Hematopoietic multipotent progenitor cell treated with erythropoietin and hydrocortisone succinate and interleukin-3 and kit ligand, for 17 days (in vitro differentiated cells): ENCODE measurements around the gene PCDH12.

Experiments used
- DNase-seq: peaks from one replicate; pipeline ENCODE4 v3.0.0-alpha.2; 2015; ENCODE audit warnings: low spot score

The PCDH12 gene

DNA sequence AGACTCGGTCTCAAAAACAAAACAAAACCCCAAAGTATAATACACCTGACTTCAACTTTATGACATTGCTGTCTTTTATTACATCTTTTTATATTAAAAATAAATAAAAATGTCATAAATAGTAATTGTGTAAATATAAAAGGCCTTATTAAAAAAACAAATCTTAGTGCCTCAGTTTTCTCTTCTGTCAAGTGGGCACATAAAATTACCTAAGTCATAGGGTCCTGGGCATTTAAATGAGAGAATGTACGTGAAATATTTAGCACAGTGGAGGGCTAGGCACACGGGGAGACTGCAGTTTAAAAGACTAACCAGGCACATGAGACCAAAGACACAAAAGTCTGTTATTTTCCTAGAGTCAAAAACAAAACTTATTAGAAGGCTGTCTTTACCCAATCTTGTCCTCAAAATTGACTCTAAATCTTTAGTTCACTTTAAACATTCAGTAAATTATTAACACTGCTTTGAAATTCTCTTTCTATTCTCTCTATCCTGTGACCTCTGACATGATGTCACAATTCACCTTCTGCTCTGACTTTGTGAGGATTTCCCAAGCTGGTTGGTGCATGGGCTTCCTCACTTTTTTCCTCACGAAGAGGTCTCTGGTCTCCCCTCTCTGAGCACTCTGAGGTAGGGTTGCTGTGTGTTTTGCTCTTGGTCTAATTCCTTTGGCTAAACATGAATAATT is 8.4 kb upstream of the PCDH12 start:
- DNase-seq: no peak

GRCh38 chr5:141965071-141965470 is 7.1 kb upstream of the PCDH12 start:
- no peak for DNase-seq

- no peak for DNase-seq
These were observed 5.7 kb upstream of the PCDH12 start for GRCh38 chr5:141963701-141964100.

- no peak for DNase-seq
These were observed 3.5 kb upstream of the PCDH12 start for GRCh38 chr5:141961466-141961865.

DNA sequence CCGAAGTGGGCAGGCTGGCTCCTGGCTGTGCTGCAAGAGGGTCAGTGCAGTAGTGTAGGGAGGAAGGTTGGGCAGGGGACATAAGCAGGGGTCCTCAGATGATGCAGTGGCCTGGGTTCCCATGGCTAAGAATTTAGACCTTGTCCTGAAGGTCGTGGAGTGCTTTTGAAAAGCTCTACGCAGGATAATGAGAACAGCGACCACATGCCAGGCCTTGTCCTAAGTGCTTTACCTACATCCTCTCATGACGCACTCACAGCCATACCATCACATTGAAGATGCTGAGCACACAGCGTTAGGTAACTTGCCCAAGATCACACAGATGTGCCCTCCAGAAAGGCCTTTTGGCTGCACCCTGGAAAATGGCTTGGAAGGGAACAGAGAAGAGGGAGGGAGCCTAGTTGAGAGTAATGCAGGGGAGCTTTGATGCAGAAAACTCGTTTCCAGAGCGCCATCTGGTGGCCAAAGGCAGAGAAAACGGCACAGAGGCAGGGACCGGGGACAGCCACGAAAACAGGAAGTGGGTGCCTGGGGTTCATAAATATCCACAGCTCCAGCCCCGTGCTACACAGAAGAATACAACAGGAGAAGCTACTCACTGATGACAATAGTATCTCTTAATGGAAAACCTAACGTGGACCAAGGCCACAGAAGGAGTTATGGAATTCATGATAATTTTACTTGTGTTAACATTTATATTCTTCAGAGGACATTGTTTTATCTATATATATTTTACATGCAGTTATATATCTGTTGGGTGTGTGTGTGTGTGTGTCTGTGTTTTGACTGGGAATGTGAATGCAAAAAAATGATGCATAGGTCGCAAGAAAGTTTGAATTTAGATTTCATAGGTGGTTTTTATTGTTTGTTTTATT is 2.7 kb upstream of the PCDH12 start:
- DNase-seq: peak; percentile 95

DNA sequence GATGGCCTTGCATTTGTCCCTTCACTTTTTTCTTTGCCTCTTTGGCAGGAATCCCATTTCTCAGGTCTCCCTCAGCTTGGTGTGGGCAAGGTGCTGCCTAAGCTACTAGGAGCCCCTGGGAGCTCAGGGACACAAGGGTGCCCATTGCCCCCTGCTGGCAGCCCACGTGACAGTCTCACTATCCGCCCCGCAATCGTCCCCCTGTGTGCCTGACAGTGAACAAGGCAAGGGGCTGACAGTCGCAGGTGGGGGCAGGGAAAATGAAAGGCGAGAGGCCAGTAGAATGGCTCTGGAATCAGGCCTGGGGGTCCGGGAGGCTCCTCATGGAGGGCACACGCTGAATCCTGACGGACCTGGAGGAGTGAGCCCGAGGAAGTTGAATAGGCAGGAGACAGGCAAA is 2.0 kb upstream of the PCDH12 start:
- DNase-seq: no peak

DNA sequence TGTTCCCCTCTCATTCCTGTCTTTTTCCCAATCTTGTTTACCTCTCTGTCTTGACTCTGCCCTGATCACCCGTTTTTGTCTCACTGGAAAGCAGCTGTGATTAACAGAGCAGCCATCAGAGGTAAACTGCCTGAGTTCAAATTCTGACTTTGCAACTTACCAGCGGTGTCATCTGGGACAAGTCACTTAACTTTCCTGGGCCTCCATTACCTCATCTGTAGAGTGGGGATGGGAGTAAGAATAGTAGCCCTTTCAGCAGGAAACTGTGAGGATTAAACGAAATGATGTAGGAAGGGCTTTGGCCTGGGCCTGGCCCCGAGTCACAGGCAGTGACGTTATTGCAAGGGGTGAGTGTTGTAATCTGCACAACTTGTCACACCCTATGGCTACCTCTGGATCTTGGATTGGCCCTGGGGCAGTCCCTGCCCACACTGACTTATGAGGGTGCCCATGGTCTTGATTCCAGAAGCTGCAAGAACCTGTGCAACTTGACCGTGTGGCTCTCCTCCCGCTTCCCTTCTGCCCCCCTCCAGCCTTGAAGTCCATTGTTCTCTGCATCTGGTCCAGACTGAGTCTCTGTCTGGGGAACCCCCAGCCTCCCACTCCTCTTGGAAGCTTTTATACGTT is 657 bp upstream of the PCDH12 start:
- no peak for DNase-seq

DNA sequence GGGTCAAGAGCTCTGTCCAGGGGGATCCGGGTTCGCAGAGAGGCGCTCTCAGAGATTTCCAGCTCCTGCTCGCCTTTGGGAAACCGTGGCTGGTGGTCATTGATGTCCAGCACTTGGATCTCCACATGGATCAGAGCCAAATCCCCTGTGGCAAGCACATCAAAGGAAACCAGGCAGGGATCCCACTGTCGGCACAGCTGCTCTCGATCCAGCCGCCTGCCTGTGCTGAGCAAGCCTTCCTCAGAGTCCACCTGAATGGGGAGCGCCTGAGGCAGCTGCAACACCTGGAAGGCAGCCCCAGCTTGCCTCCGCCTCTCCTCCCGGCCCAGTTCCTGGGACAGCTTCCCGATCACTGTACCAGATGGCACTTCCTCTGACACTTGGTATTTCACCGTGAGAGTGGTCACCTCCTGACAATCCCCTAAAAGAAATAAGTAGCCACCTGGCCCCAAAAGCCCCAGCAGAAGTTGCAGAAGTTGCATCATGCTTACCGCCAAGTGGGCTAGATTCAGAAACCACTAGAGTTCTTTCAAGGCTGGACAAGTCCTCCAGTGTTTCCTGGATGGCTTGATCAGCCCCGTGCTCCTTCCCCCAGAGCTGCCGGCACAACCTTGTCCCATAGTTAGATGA is 520 bp downstream of the PCDH12 start:
- DNase-seq: no peak

DNA sequence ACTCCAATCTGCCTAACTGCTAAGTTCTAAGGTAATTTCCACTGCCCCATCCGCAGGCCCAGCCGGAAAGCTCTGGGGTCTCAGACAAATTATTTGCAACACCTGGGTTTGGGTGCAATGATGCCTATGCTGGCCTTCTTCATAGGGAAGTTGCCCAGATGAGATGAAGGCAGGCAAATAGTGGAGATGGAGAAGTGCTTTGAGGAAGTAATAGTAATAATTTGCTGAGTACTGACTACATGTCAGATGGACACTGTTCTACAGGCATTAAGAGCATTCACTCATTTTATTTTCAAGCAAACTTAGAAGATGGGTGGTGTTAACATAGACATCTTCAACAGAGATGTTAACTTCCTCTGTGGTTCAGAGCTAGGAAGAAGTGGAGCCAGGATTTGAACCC is 3.8 kb downstream of the PCDH12 start:
- no peak for DNase-seq

DNA sequence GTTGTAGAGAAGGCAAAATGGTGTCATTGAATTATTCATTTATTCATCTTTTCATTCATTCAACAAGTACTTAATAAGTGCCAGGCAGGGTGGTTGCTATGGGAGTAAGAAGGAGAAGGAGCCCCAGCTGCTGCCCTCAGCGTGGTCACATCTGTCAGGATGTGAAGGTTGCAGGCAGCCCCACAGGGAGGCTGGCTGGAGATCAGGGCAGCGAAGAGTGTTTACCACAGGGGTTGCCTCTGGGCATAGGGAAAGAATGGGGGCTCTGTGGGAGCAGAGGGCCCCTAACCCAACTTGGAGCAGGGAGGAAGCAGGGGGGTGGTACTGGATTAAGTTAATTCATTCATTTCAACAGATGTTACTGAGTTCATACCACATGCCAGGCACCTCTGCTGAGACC is 6.0 kb downstream of the PCDH12 start:
- no peak for DNase-seq

DNA sequence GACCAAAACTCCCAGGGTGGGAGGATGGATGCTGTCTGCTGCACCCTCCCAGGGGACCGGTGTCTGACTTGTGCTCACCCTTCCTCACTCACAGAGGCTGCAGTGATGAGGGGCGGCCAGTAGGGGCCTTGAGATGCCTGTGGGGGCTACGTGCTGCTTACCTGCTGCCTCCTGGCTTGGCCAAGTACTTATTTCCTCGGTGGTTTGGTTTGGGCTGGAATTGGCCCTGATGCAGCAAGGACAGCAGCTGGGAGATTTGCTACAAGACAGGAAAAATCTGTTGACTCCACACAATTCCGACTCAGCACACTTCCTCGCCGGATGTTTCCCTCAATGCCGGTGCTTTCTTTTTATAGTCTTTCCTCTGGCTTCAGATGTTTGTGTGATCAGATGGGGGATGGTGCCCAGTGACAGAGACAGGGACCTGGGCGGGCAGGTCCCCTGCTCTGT is 6.6 kb downstream of the PCDH12 start:
- DNase-seq: no peak

- DNase-seq: no peak
These were observed 7.6 kb downstream of the PCDH12 start for GRCh38 chr5:141950207-141951005.

DNA sequence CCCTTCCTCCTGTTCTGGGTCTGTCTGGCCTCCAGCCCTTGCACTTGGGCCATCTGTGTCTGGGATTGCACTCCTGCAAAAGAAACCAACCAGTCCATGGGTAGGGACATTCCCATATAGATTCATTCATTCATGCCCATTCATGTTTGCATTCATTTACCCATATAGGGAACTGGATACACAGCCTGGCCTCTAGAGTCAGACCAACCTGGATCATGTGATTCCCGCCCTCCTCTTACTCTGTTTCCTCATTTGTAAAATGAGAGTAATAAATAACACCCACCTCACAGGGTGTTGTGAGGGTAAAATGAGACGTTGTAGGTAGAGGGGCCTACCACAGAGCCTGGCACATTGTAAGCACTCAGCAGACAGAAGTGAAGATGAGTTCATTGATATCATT is 8.5 kb downstream of the PCDH12 start:
- DNase-seq: no peak

GRCh38 chr5:141948812-141949211 is 9.2 kb downstream of the PCDH12 start:
- DNase-seq: no peak

GRCh38 chr5:141947316-141947715 is 10.7 kb downstream of the PCDH12 start:
- DNase-seq: no peak

DNA sequence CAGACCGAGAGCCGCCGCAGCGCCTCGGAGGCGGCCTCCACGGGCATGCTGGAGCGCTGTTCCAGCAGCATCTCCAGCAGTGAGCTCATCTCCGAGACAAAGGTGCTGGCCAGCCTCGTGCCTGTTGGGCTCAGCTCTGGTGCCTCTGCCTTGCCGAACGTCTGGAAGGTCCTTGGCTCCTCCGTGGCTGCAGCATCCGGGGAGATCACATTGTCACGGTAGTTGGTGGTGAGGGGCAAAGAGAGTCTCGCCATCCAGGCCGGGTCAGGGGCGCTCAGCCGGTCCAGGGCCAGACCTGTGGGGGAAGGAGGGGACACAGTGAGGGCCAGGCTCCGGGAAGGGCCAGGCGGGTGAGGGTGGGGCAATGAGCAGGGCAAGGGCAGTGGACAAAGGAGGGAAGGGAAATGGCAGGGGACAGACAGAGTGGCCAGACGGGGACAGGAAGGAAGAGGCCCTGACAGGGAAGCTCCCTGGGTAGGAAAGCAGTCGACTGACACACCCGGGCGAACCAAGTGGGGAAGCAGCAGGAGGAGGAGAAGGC is 12.4 kb downstream of the PCDH12 start:
- no peak for DNase-seq

- no peak for DNase-seq
These were observed 13.9 kb downstream of the PCDH12 start for GRCh38 chr5:141944076-141944475.

DNA sequence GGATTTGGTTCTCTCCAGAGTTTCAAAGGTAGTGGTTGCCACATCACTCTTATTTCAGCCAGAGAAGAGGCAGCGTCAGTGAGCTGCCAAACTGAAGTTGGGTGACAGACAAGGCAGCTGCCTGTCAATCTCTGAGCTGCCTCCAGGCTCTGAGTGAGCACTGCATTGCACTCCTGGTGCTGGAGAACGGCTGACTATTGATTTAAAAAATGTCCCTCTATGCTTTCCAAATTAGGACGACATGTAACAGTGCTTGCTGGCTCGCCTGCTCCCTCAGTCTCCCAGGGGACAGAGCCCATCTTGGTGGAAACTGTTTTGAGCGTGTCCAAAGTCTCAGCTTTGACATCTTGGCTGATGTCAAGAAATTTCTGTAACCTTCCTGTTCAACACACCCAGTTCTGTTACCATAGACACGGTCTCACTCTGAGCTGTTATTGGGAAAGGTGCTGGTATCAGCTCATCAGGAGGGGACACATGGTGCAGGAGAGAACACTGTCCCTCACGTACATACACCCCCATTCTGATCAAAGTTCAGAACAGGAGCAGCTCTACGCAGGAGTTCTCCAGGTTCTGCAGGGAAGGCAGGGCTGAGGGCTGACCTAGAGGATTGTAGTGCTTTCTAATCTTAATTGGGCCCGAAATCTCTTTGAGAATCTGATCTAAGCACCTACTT is 15.7 kb downstream of the PCDH12 start:
- DNase-seq: no peak

DNA sequence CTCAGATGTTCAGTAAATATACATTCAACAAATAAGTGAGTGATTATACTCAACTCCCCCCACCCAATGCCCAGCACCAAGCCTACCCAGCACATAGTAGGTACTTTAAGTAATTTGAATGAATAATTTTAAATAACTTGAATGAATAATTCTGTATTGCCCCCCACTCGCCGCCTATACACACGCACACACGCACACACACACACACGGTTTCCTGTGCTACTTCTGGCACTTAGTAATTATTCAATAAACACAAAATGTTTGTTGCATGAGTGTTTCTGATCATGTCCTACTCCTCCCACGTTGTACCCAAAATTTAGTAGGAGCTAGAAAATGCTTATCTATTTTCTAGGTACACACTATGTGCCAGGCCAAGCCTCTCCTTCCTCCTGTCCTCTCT is 16.2 kb downstream of the PCDH12 start:
- no peak for DNase-seq

GRCh38 chr5:141941307-141941706 is 16.7 kb downstream of the PCDH12 start:
- no peak for DNase-seq
